Endothelial cell of umbilical vein (primary cell): ENCODE data around the gene ACOT7.

ENCODE experiments used
- CTCF ChIP-seq, 2 donors: IDR thresholded peaks; 1 replicate in 1 of 2; 2 replicates in 1 of 2; pipeline ENCODE4 v1.5.1; 2011; ENCODE audit warnings: low read length in 2 of 2, mild to moderate bottlenecking in 2 of 2, moderate library complexity in 2 of 2, control low read depth in 1 of 2, inconsistent platforms in 1 of 2, low read depth in 1 of 2; ENCODE audit not compliant: insufficient read depth in 1 of 2; ENCODE audit errors: extremely low read depth in 1 of 2
- JUN ChIP-seq: IDR thresholded peaks from 2 replicates; pipeline ENCODE4 v1.6.1; 2011; ENCODE audit warnings: borderline replicate concordance, low read depth; ENCODE audit not compliant: insufficient read length, insufficient read depth
- MAX ChIP-seq: IDR thresholded peaks from 2 replicates; pipeline ENCODE4 v1.6.1; 2011; ENCODE audit not compliant: insufficient read depth, insufficient read length
- POLR2AphosphoS5 ChIP-seq: IDR thresholded peaks from 2 replicates; pipeline ENCODE4 v1.6.1; 2012; ENCODE audit warnings: low read depth, mild to moderate bottlenecking, control low read depth, low read length, moderate library complexity; ENCODE audit not compliant: insufficient read depth

- no peak for TF ChIP-seq CTCF (IDR thresholded peaks at IDR 0.05; ENCODE audit: extremely low read depth in 1 of 2, insufficient read depth in 1 of 2, low read depth in 1 of 2, low read length in 2 of 2)
- no peak for TF ChIP-seq POLR2AphosphoS5
- no peak for TF ChIP-seq JUN
- no peak for TF ChIP-seq MAX
Measured at GRCh38 chr1:6218375-6219164, 175.0 kb downstream of the ACOT7 start.
